Left ventricle myocardium inferior (tissue), 1 donor: ENCODE data around the gene ARHGEF39. TPM values are rescaled to one million over a fixed set of nuclear protein-coding genes. Genes with fewer than 3 reads are reported as not detected.

Experiments
- DNase-seq: peaks from one replicate; pipeline ENCODE4 v3.0.0-alpha.2; 2020
- H3K27ac ChIP-seq: fragments of 200-600 bp; replicated peaks from 2 replicates; pipeline ENCODE4 v1.8.0; 2021
- H3K27me3 ChIP-seq: fragments of 200-600 bp; 2 replicates; pipeline ENCODE4 v1.8.0; 2021; ENCODE audit warnings: low read depth
- H3K36me3 ChIP-seq: fragments of 200-600 bp; 2 replicates; pipeline ENCODE4 v1.8.0; 2021
- H3K4me1 ChIP-seq: fragments of 200-600 bp; 2 replicates; pipeline ENCODE4 v1.8.0; 2021
- H3K4me3 ChIP-seq: fragments of 200-600 bp; 2 replicates; pipeline ENCODE4 v1.8.0; 2021; ENCODE audit warnings: mild to moderate bottlenecking, moderate library complexity
- H3K9me3 ChIP-seq: fragments of 200-600 bp; replicated peaks from 2 replicates; pipeline ENCODE4 v1.8.0; 2021
- CTCF ChIP-seq: fragments of 200-600 bp; IDR thresholded peaks from 2 replicates; pipeline ENCODE4 v1.8.0; 2021; ENCODE audit warnings: antibody characterized with exemption, mild to moderate bottlenecking, borderline replicate concordance
- intact Hi-C: fragments of 100-400 bp; cut with micrococcal nuclease; formaldehyde crosslinking; loops from one replicate; pipeline ENCODE4 v1.11.0; 2022
- long read RNA-seq: library from polyadenylated mRNA; unstranded; transcript quantifications from one replicate; pipeline ENCODE4 v2.0.0, GENCODE V29; 2021
- total RNA-seq: library from RNA; stranded (reverse); fragmentation: NEBNext Ultra II Directional; extraction: Animal tissue kit (Norgen Biotek cat#: 25700); gene quantifications from one replicate; pipeline ENCODE4 v1.2.1, GENCODE V29; 2021
- donor health status: DM: no; HTN: yes; CAD: no; lungs with severe emphysema.

ARHGEF39 gene, protein sequence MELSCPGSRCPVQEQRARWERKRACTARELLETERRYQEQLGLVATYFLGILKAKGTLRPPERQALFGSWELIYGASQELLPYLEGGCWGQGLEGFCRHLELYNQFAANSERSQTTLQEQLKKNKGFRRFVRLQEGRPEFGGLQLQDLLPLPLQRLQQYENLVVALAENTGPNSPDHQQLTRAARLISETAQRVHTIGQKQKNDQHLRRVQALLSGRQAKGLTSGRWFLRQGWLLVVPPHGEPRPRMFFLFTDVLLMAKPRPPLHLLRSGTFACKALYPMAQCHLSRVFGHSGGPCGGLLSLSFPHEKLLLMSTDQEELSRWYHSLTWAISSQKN
- total RNA-seq: 0.27 TPM
- long read RNA-seq, partial matches to known transcripts: 0 of 1 reads
- long read RNA-seq, other reads (novel, unspliced or antisense): 1 of 1 reads

DNA sequence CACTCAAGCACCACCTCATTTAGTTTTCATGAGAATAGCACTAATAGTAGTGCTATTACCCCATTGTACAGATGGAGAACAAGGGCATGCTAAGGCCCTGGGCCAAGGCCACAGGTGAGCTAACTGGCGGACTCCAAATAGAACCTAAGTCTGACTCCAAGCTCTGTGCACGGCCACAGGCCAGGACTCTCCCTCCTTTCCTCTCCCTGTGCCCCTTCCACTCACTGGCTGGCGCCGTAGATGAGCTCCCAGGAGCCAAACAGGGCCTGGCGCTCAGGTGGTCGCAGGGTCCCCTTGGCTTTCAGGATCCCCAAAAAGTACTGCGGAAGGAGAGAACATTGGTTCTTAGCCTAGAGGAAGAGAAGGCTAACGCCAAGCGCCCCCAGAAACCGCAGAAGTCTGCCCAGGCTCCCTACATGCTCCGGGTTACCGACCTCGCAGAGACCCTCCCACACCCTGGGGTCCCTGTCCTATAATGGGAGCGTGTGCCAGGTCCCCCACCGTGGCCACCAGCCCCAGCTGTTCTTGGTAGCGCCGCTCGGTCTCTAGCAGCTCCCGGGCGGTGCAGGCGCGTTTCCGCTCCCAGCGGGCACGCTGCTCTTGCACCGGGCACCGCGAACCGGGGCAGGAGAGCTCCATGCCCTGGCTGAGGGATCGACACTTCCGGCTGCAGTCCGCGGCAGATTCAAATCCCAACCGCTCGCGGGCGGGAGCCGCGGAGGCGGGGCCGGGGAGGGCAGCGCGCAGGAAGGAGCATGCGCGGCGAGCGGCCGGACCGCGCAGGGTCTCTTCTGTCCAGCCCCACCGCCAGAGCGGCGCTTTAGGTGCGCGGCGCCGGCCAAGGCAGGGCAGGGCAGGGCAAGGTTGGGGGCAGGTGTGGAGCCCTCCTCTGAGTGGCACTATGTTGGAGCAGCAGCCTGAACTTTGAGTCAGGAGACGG lies at the start of gene ARHGEF39:
Gene ARHGEF39, minus strand, starts transcription at position 665 of the 940 bp plus-strand sequence. Its CDS starts 26 bp downstream, at position 639.
- peak; percentile 34 for TF ChIP-seq CTCF
- no peaks in the 10 kb centered on the region for H3K27me3 ChIP-seq
- H3K9me3 ChIP-seq: no peaks in the 10 kb centered on the region
- H3K36me3 ChIP-seq: peaks cover 12% of the 10 kb centered on the region
- H3K4me1 ChIP-seq: peaks cover 40% of the 10 kb centered on the region
- intact Hi-C loops: no loop called here
- peak; percentile 80 for DNase-seq
- peak within 1 kb of the TSS; percentile 69 for H3K4me3 ChIP-seq
- peak within 1 kb of the TSS; percentile 67 for H3K27ac ChIP-seq

DNA sequence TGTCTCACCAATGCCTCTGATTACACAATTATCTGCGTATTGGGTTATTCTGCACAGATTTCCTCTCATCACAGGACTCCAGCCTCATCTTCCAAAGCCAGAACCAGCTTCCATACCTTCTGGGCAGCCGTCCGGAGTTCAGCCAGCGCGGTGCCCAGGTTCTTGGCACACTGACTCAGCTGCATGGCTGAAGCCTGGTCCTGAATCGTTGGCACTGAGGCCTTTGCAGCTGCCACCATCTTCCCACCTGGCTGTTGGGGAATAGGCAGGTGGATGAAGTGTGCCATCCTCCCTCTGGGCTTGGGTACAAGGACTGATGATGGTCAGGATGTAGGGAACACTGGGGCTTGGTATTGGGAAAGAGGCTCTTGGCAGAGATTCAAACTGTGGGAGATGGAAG lies 49.1 kb upstream of the ARHGEF39 start:
- Histone ChIP-seq H3K36me3 (peaks cover 99% of the 10 kb centered on the region), H3K9me3 (no peaks in the 10 kb centered on the region), H3K27me3 (no peaks in the 10 kb centered on the region), H3K4me3 (no peak overlapping the region), H3K4me1 (peaks cover 14% of the 10 kb centered on the region), H3K27ac (no peak overlapping the region)
- no peak for DNase-seq
- intact Hi-C loops: no loop called here
- TF ChIP-seq CTCF: no peak

DNA sequence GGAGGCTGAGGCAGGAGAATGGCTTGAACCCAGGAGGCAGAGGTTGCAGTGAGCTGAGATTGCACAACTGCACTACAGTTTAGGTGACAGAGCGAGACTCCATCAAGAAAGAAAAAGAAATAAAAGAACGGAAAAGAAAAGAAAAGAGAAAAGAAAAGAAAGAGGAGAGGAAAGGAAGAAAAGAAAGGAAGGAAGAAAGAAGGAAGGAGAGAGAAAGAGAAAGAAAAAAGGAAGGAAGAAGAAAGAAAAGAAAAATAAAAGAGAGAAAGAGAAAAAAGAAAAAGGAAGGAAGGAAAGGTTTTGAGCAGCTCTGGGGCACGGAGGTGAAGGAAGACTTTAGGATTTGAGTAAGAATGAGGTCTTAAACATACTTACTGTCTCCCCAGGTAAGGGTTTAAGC lies 48.6 kb upstream of the ARHGEF39 start:
- Histone ChIP-seq H3K4me3 (no peak overlapping the region), H3K27me3 (no peaks in the 10 kb centered on the region), H3K9me3 (no peaks in the 10 kb centered on the region), H3K36me3 (peaks cover 99% of the 10 kb centered on the region), H3K4me1 (peaks cover 14% of the 10 kb centered on the region), H3K27ac (no peak overlapping the region)
- intact Hi-C loops: no loop called here
- no peak for DNase-seq
- TF ChIP-seq CTCF: no peak

GRCh38 chr9:35712762-35713400 lies 47.9 kb upstream of the ARHGEF39 start:
- no peak for TF ChIP-seq CTCF
- intact Hi-C loops: no loop called here
- no peak for DNase-seq
- Histone ChIP-seq H3K9me3 (no peaks in the 10 kb centered on the region), H3K4me3 (no peak overlapping the region), H3K36me3 (peaks cover 99% of the 10 kb centered on the region), H3K27me3 (no peaks in the 10 kb centered on the region), H3K4me1 (peaks cover 14% of the 10 kb centered on the region), H3K27ac (no peak overlapping the region)
